Activated naive CD4-positive, alpha-beta T cell (primary cell): ENCODE results near the gene GAB2.
A peak's percentile ranks its signal among the peaks of the same experiment; 100 is the strongest.

Source experiments
- DNase-seq, 4 experiments: peaks; one replicate each; lab custom pipeline; 2025; lab: John Stamatoyannopoulos, UW

The GAB2 gene

DNA sequence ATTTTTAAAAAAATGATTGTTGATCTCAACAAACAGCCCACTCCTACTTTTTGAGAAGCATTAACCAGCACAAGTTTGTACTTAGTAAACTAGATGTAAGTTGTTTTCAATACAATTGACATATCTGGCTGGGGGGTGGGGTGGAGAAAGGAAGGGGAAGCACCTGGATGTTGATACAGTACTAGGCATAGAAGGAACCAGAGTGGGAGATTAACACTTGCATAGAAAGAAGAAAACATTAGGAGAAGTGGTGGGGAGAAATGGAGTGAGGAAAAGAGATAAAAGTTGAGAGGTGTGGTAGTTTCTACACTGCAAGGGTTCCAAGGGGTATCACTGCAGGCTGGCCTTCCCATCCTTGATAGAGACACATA lies 10.6 kb upstream of the GAB2 start:
- no peak for DNase-seq

DNA sequence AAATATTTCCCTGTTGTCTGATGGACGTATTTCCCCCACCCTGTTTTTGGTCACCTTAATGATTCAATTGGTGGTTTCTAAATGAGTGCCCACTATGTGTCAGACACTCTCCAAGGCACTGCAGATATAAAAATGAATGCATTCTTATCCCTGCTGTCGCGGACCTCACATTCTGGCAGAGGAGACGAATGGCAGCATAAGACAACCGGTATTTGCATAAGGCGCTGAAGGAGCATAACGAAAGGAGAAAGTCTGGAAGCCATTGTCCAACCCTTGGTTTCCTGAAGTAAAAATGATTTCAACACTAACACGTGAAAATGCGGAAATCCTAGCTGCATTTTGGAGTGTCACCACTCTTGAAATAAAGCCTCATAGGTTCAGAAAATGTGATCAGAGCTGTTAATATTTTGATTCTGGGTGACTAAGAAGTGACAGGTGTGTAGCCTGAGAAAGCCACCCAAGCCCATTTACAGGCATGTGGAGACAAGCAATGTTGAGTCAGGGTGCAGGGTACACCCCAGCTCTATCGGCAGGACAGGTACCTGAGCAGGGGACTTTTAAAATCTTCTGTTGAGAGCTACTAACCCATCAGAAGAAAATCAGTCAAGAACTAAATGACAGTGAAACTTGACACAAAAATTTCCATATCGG lies 10.1 kb upstream of the GAB2 start:
- no peak for DNase-seq

DNA sequence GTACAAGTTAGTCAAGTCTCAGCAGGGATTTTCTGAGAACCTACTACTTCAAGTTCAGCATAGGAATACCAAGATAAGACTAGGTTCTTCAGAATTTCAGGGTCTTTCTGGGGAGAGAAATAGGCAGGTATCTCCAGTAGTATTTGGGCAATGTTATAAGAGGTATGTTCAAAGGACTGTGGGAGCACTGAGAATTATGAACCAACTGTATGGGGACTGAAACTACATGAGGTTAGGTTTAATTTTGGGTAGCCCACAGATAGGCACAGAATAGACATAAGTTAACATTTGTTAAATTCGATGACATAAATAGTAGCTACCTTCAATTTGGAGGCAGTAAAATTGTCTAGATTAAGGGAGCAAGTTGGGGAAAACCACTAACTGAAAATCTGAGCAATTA lies 9.2 kb upstream of the GAB2 start:
- DNase-seq = no peak

DNA sequence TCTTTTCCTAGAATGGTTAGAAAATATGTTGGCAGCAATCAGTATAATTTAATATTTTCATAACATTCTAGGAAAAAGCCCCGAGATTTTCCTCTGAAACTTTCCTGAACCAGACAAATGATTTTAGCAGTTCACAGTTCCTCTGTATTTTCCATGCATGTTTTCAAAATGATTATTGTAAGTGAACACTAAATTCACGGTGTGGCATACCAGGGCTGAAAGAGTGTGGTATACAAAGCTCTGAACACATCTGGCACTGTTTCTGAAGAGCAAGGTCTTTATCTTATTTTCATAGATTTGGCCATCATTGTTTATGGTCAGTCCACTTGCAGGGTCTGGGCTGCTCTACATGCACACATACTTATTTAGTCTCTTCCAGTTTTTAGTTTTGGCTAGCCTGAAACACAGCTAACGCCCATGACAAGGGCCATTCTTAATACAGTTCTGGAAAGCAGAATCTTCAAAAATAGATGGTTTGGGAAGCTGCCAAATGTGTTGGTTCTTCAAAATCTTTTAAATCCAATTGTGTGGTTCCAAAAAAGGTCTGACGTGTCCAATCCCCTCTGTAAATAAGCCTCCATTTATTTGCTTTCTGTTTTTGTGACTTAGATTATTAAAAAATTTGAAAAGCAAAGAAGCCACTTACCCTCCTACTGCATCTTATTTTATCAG lies 7.9 kb upstream of the GAB2 start:
- no peak for DNase-seq

DNA sequence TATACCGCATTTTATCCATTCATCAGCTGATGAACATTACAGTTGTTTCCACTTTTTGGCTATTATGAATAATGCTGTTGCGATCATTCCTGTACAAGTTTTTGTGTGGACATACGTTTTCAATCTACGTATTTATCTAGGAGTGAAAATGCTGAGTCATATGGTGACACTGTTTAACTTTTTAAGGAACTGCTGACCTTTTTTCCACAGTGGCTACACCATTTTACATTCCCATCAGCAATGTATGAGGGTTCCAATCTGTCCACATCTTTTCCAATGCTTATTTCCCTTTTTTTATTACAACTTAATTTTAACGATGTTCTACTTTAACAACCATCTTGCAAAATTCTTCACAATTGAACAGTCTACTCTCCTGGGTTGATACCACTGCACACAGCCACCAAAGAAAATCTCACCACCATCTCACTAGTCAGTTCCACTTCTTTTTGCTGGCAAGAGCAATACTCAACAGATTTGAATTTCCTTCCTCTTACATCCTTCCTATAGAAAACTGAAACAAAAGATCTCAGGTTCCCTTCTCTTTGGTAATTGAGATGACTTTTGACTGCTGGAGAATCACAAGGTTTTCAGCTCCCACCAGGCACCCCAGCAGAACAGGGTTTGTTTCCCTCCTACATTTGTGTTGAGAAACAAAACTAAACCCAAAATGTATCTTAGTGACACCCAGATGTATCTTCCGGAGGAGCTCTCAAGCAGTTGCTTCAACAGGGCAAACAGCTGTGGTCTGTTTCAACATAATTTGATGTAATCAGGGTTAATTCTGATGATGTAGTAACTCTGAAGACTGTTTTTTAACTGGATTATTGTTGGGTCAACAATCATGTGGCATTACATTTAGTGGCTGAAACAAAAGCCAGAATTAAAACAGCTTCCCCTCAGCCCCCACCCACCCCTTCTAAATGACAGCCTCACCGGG lies 7.0 kb upstream of the GAB2 start:
- no peak for DNase-seq

DNA sequence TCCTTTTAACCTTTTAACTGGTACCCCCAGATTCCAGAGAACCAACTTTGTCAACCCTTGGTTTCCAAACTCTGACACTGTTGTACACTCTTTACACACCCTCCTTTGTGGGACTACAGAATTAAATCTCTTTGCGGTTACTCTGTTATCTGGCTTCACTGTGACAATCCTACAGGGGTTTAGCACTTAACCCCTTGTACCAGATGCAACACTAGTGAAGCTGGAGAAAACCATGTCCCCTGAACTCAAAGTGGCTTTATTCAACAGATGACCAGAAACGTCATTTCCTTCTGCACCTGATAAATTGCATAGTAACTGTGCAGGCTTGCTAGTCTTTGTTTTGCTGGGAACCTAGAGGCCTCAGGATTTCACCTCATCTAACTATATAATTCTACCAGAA lies 5.6 kb upstream of the GAB2 start:
- no peak for DNase-seq

DNA sequence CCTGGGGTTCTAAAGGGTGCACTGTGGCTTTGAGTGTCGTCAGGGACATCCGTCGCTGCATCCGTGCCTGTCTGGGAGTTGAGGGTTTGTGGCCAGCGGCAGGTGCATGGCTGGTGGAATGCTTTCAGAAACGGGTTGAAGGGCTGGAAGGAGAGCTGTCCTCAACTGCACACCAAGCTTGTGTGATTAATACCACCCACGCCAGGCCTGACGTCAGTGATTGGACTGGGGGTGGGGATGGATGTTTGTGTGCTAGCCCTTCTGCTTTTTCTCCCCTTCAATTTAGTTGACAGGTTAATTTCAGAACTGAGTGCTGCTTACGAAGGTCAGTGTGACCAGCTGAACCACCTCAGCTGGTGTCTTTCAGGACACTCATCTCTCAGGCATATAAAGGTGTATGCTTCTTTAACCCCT lies 3.2 kb upstream of the GAB2 start:
- no peak for DNase-seq

DNA sequence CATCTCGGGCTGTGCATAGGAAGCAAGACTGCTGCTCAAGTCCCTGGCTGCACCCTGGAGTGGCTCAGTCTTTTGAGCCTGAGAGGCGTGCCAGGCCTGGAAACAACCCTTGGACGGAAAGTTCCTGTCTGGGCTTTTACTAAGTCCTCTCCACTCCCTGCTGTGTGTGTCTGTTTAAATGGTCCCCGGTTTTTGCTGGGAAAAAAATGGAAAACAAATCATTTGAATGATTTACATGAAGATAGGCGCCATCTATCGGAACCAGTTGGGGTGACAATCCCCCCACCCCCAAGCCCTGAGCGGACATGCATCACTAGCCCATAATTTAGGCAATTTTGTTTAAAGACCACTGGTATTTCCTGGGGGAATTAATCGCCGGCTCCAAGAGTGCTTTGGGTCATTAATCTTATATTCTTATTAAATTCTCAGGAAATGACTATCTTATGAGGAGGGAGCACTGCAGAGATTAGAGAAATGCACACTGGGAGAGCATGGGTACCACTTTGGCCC lies 2.7 kb upstream of the GAB2 start:
- peak in 2 of 4 experiments; percentile 2 to 36 for DNase-seq

DNA sequence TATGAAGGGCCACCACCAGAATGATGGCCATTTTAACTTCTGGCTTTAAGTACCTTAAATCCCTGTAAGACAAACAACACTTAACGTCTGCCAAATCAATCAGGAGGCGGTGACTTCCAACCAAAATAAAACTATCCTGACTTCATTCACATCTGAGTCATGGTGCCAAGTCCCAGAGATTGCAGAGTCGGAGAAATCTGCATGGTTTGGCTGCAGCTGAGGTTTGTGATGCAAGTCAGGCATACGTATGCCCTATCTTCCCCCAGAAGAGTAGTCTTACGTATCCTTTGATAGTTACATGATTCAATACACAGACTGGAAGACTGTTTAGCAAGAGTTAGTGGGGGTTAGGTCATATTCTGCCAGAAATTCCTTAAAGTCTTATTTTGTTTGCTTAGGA lies 1.7 kb upstream of the GAB2 start:
- DNase-seq = no peak

DNA sequence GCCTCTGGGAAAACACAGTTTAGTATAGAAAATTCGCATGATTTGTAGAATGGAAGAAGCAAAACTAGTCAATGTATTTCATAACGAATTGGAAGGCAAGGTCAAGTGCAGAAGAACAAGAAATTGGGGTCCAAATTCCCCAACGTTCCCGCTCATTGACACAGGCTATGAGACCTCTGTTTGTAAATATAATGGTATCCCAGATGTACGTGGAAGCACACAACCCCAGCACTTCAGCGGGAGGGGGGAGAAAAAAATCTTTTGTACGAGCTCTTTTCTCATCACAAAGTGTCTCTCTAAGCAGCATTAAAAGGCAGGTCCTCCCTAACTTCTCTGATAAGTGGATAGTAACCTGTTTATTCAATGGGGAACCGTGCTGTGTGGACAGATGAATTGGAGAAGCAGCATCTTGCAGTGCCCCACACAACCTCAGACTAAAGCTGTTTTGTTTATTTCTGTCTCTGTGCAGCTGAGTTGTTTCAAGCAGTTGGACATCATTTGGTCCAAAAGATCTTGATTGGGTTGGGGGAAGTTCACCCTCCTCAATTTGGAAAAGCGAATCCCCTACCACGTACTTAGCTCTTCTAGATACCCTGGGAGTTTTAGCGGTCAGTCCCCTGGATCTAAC lies 1.1 kb upstream of the GAB2 start:
- no peak for DNase-seq

DNA sequence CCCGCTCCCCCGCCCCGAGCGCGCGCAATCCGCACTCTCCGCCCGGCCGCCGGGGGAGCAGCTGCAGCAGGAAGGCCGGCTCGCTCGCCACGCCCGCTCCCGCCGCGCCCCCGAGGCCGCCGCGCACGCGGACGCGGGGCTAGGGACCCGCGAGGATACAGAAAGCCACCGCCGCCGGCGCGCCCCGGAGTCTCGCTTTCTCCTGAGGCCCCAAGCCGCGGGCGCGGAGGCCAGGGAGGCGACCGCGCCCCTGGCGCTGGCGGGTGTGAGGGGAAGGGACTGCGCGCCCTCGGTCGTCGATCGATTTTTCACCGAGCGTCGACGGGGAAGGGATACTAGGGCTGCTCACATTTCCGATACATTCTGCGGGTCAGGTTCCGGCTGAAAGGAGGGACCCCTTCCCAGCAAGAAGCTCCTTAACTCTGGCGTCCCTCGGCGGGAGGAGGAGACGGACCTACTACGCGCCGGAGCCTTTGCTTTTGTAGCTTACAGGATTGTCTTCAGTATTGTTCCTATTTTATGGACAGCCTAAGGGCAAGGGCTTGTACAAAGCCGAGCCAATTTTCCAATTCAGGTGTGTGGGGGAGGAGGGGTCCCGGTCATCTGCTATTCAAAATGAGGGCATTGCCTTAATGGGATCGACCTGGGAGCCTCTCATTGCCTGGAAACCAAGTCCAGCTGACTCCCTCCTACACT lies 416 bp upstream of the GAB2 start:
- DNase-seq = peak in 2 of 4 experiments; percentile 45 to 73

DNA sequence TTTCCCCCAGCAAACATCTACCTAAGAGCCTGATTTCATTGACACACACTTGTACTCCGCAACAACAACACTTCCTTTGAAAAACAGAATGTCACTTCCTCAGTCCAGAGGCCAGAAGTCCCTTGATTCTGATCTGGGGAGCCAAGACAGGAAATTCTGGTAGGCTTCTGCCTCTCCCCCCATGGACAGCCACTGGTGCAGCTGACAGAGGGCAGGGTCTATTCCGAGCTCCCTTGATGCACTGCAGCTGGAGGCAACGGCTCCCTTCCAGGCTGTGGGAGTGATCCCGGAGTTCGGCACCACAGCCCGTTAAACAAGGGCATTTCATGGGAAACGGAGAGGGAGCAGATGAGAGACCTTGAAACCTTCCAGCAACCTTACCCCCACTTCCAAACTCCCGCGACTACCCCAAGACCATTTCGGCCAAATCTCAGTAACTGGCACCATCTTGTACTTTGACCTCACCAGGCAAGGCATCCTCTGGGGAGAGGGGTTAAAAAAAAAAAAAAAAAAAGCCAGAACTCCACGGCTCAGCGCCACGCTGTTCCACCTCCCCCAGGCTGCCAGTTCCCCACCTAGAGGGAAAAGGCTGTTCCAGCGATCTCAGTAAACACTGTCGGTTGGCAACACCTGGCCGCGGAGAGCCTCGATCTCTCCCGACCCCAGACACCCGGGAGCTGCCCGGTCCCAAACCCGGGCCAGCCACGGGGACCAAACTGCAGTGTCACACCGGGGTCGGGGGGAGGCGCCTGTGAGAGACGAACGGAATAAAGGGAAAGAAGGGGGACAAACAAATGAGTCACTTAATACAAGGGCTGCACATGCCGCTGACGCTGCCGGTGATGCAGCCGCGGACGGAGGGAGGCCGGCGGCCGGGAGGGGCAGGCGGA lies 1.1 kb downstream of the GAB2 start:
- peak in 3 of 4 experiments; percentile 31 to 62 (median 49) for DNase-seq

DNA sequence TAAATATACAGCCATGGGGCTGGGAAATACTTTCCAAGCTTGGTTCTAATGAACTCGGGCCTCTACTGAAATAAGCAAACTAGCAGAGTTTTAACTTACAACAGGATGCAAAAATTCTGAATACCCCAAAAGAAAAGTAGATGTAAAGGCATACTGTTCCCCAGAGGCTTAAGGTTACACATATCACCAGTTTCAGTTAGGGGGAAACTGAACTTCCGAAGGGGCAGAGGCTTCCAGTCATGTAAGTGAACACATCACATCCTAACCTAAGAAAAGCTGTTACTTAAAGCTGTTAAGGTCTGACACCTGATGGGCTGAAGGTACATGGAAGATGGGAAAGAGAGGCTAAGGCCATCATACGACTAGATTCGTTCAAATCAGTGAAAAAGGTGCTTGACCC lies 2.3 kb downstream of the GAB2 start:
- DNase-seq = no peak

DNA sequence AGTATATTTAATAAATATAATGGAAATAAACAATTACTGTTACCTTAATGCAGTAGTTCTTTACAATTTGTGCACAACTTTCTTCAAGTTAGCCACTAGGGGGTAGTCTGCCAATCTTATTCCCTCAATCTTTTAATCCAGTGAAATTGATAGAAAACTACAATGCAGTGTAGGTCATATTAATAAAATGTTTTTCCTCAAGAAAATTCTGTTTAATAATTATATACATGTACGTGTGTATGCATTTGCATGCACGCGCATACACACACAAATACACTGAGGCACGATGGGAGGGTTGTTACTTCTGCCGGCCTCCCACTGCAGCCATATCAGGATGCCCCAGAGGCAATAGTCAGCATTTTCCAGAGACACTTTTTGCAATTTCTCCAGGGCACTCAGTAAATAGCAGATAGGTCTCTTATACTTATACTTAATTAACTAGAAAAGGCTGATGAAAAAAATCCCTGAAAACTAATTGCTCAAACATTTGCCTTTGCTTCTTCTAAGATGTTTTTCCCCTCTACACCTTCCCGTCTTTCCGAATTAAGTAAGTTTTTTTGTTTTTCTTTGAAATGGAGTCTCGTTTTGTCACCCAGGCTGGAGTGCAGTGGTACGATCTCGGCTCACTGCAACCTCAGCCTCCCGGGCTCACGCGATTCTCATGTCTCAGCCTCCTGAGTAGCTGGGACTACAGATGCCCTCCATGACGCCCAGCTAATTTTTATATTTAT lies 3.1 kb downstream of the GAB2 start:
- DNase-seq = no peak

DNA sequence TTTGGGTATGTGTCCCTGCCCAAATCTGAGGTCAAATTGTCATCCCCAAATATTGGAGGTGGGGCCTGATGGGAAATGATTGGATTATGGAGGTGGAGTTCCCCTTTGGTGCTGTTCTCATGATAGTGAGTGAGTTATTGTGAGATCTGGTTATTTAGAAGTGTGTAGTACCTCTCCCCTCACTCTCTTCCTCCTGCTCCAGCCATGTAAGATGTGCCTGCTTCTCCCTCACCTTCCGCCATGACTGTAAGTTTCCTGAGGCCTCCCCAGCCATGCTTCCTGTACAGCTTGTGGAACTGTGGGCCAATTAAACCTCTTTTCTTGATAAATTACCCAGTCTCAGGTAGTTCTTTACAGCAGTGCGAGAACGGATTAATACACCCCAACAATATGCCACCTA lies 9.0 kb downstream of the GAB2 start:
- DNase-seq = no peak

DNA sequence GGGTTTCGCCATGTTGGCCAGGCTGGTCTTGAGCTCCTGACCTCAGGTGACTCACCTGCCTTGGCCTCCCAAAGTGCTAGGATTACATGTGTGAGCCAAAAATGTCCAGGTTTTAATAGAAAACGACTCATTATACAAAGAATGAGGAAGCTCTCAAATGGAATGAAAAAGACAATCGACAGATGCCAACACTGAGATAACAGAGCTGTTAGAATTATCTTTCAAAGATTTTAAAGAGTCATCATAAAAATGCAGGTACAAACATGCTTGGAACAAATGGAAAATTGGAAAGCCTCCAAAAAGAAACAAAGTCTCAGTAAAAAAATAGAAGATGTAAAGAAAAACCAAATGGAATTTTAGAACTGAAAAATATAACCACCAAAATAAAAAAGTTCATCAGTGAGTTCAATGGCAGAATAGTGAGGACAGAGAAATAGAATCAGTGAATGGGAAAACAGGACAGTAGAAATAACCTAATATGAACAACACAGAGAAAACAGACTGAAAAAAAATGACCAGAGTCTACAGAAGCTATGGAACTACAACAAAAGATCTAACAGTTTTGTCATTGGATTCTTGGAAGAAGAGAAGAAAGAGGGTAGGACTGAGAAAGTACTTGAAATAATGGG lies 10.9 kb downstream of the GAB2 start:
- DNase-seq = no peak

DNA sequence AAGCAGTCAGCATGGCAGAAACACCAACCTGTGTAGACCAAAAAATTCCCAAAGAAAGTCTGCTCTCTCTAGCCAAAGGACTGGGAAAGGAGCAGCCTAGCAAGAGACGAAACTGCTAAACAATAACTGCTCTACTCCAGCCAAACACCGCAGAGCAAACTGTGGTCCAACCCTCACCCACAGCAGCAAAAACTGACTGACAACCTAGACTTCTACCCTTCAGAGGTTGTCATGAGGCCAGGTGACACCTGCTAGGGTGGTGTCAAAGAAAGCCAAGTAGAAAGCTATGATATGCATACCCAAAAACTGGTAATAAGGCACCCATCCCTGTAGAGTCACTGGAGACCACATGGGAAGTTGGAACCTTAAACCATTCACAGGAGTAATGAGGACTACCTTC lies 11.8 kb downstream of the GAB2 start:
- DNase-seq = no peak

DNA sequence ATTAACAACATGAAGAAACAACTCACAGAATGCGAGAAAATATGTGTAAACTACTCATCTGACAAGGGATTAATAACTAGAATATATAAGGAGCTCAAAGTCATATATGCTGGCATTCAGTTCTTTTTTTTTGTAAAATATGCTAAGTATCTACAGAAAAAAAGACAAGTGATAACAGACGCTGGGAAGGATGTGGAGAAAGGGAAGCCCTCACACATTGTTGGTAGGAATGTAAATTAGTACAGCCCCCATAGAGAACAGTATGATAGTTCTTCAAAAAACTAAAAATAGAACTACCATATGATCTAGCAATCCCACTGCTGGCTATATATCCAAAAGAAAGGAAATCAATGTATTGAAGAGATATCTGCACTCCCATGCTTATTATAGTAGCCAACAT lies 13.8 kb downstream of the GAB2 start:
- DNase-seq = no peak

DNA sequence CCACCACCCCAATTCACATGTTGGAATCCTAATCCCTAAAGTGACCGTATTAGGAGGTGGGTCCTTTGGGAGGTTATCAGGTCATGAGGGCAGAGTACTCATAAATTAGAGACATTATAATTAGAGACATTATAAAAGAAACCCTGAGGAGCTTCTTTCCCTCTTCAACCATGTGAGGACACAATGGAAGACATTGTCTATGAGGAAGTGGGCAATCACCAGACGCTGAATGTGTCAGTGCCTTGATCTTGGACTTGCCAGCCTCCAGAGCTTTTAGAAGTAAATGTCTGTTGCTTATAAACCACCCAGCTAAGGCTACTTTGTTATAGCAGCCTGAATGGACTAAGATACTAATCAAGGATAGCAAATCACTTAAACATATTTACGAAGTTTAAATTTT lies 14.8 kb downstream of the GAB2 start:
- DNase-seq = no peak
